Measurements from ENCODE around the gene CALHM5.

- TF ChIP-seq CTCF (IDR thresholded peaks at IDR 0.05) (no peak), POLR2A (IDR thresholded peaks at IDR 0.05) (no peak)
Observed at GRCh38 chr6:116572162-116572561, 60.7 kb downstream of the CALHM5 start.
